Esophagus squamous epithelium (tissue), 5 donors: ENCODE measurements around the gene TMEM141. TPM values are rescaled to one million over a fixed set of nuclear protein-coding genes. Genes with fewer than 3 reads are reported as not detected.
A peak's percentile ranks its signal among the peaks of the same experiment; 100 is the strongest.
"Not testable (repeated sequence)": the region's sequence is repeated elsewhere in the genome, so short reads cannot be mapped to it uniquely, and the experiment has no call there.

Source experiments
- DNase-seq: peaks from one replicate; lab custom pipeline; 2025; lab: John Stamatoyannopoulos, UW
- H3K27ac ChIP-seq, 4 donors: fragments of 200-600 bp; sonication (generic); one replicate each; pipeline ENCODE4 v1.5.1; 2016 to 2019; ENCODE audit warnings: mild to moderate bottlenecking in 1 of 4
- H3K27me3 ChIP-seq, 4 donors: fragments of 200-600 bp; sonication (generic); 1 replicate in 3 of 4; 2 replicates in 1 of 4; pipeline versions ENCODE4 v1.5.1 to v1.6.0; 2017 to 2021; ENCODE audit warnings: antibody characterized with exemption in 1 of 4
- H3K36me3 ChIP-seq, 3 donors: fragments of 200-600 bp; sonication (generic); one replicate each; pipeline ENCODE4 v1.5.1; 2016 to 2019
- H3K4me1 ChIP-seq, 3 donors: fragments of 200-600 bp; sonication (generic); one replicate each; pipeline ENCODE4 v1.5.1; 2017 to 2019
- H3K4me3 ChIP-seq, 4 donors: fragments of 200-600 bp; sonication (generic); 1 replicate in 3 of 4; 2 replicates in 1 of 4; pipeline ENCODE4 v1.5.1; 2016 to 2019; ENCODE audit warnings: mild to moderate bottlenecking in 2 of 4, moderate library complexity in 1 of 4
- H3K9me3 ChIP-seq, 3 donors: fragments of 200-600 bp; sonication (generic); one replicate each; pipeline ENCODE4 v1.5.1; 2016 to 2019
- WGBS, 2 donors: methylation state at CpG; one replicate each; pipeline ENCODE4 v1.1.5; 2018; 5-methylcytosine and 5-hydroxymethylcytosine counted together
- intact Hi-C: fragments of 100-400 bp; cut with DNase I; formaldehyde crosslinking; loops from one replicate; pipeline ENCODE4 v1.15.0; 2022
- small RNA-seq, 4 donors: library from RNA; depleted of rRNA; stranded (forward); fragments of <200 nt; gene quantifications; one replicate each; pipeline ENCODE3, GENCODE V24; 2016
- total RNA-seq, 4 donors: library from RNA; depleted of rRNA; stranded (reverse); fragments of >200 nt; gene quantifications; one replicate each; pipeline ENCODE4 v1.1.0, GENCODE V29; 2016
- TF ChIP-seq, protein P1 (sequence below), 6 experiments: fragments of 450-650 bp in 4 of 6; fragments of 200-600 bp in 2 of 6; sonication (generic) in 2 of 6; IDR thresholded peaks; one replicate each; pipeline ENCODE4 v1.5.1; 2016 to 2019; ENCODE audit warnings: antibody characterized with exemption in 6 of 6, mild to moderate bottlenecking in 4 of 6, moderate library complexity in 4 of 6
- donor health status: DM: yes; HTN: yes; CAD: no.

TMEM141 gene
- total RNA-seq, 4 donors from 2014 or later, result 109 to 129 (median 123) TPM

DNA sequence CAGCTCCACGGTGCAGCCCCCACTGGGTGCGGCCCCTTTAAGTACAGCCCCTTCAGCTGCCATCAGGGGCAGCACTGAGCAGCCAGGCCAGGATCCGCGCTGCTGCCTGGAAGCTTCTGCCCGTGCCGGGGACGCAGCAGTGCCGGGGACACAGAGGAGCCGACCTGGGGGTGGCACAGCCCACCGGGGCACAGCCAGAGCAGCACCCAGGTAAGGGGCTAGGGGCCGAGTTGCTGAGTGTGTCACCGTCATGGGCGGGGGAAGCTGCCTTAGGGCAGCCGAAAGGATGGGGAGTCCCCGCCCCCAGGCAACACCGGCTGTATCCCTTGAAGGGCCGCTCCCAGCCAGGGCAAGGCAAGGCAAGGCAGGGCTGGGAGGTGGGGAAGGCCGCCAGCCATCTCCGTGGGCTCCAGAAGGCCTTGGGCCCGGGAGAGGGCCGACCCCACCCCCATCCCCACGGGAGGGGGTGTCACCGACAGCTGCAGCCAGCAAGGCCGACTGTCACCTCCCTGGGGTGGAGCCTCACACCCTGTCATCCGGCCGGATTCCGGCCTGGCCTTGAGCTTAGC, 51.3 kb downstream of the TMEM141 start, which contains the start of gene AJM1:
TSS of gene AJM1 (plus strand) at position 99 of the 569 bp plus-strand sequence. CDS start 1,937 bp downstream, outside the sequence.
- H3K9me3 ChIP-seq, DNase-seq, intact Hi-C loops: not testable (repeated sequence)
- Histone ChIP-seq H3K4me1 (peaks cover 42 to 71% (median 60%) of the 10 kb centered on the region in 3 donors), H3K4me3 (peak within 1 kb of the TSS; percentile 13 to 64 (median 47)), H3K27me3 (peaks cover 7 to 46% (median 19%) of the 10 kb centered on the region in 4 donors), H3K27ac (peak within 1 kb of the TSS in 1 of 4 donors; percentile 33), H3K36me3 (peaks cover 0 to 36% (median 9%) of the 10 kb centered on the region in 3 donors)
- TF ChIP-seq, protein P1, sequence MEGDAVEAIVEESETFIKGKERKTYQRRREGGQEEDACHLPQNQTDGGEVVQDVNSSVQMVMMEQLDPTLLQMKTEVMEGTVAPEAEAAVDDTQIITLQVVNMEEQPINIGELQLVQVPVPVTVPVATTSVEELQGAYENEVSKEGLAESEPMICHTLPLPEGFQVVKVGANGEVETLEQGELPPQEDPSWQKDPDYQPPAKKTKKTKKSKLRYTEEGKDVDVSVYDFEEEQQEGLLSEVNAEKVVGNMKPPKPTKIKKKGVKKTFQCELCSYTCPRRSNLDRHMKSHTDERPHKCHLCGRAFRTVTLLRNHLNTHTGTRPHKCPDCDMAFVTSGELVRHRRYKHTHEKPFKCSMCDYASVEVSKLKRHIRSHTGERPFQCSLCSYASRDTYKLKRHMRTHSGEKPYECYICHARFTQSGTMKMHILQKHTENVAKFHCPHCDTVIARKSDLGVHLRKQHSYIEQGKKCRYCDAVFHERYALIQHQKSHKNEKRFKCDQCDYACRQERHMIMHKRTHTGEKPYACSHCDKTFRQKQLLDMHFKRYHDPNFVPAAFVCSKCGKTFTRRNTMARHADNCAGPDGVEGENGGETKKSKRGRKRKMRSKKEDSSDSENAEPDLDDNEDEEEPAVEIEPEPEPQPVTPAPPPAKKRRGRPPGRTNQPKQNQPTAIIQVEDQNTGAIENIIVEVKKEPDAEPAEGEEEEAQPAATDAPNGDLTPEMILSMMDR (IDR thresholded peaks at IDR 0.05), result peak; percentile 68 to 89 (median 80)
- 7% methylated on average over 3 of the region's 27 CpGs; no CpG with 5 or more reads in 1 of the 2 donors for WGBS, 2 donors

Small RNA genes within 50 kb of the gene (small RNA-seq; reads per million reads assigned to genes)
- gene AL355987.2 (0 reads per million in 4 donors), gene ATP6V1G1P3 (0 reads per million in 4 donors), gene MIR4292 (0 reads per million in 4 donors), gene MIR6722 (0 reads per million in 4 donors)

Other genes with a start within 250 kb of the TMEM141 start
- gene NOTCH1, start 245.3 kb upstream of the TMEM141 start, total RNA-seq, result 10 to 100 TPM; 32.0 to 40.8 (median 36.2) TPM
- gene EGFL7, start 128.4 kb upstream of the TMEM141 start, total RNA-seq, result 10 to 100 TPM in 2 of 4 donors, 1 to 10 TPM in 2; 5.2 to 41.2 (median 21.2) TPM
- 10 to 100 TPM; 66.2 to 80.6 (median 75.8) TPM for gene AGPAT2, start 103.9 kb upstream of the TMEM141 start, total RNA-seq
- 1 to 10 TPM in 3 of 4 donors, under 1 TPM in 1; 0.48 to 6.3 (median 1.1) TPM for gene DIPK1B, start 78.8 kb upstream of the TMEM141 start, total RNA-seq
- 1 to 10 TPM in 3 of 4 donors, under 1 TPM in 1; 0.64 to 3.8 (median 2.2) TPM for gene LCN10, start 48.4 kb upstream of the TMEM141 start, total RNA-seq
- gene LCN6, start 42.8 kb upstream of the TMEM141 start, total RNA-seq, result 1 to 10 TPM in 2 of 4 donors, under 1 TPM in 1, not detected in 1; 0.82 to 6.7 (median 2.5) TPM
- gene LCN8, start 33.1 kb upstream of the TMEM141 start, total RNA-seq, result not detected
- gene LCN15, start 26.8 kb upstream of the TMEM141 start, total RNA-seq, result not detected
- gene CCDC183, start 5.0 kb downstream of the TMEM141 start, total RNA-seq, result 1 to 10 TPM in 1 of 4 donors, not detected in 3; 2.1 TPM
- gene RABL6, start 16.6 kb downstream of the TMEM141 start, total RNA-seq, result 10 to 100 TPM; 54.9 to 70.7 (median 61.5) TPM
- 1 to 10 TPM in 2 of 4 donors, under 1 TPM in 2; 0.32 to 2.3 (median 1.0) TPM for gene AJM1, start 51.1 kb downstream of the TMEM141 start, total RNA-seq
- 10 to 100 TPM; 21.9 to 53.2 (median 42.2) TPM for gene PHPT1, start 58.1 kb downstream of the TMEM141 start, total RNA-seq
- gene MAMDC4, start 61.0 kb downstream of the TMEM141 start, total RNA-seq, result 1 to 10 TPM; 1.8 to 2.9 (median 2.7) TPM
- 100 to 1,000 TPM; 326 to 456 (median 356) TPM for gene EDF1, start 75.0 kb downstream of the TMEM141 start, total RNA-seq
- 10 to 100 TPM in 3 of 4 donors, 1 to 10 TPM in 1; 8.0 to 20.9 (median 13.2) TPM for gene TRAF2, start 95.2 kb downstream of the TMEM141 start, total RNA-seq
- gene FBXW5, start 153.4 kb downstream of the TMEM141 start, total RNA-seq, result 100 to 1,000 TPM; 146 to 210 (median 163) TPM
- gene C8G, start 153.9 kb downstream of the TMEM141 start, total RNA-seq, result 1 to 10 TPM in 1 of 4 donors, not detected in 3; 1.6 TPM
- not detected for gene LCN12, start 160.9 kb downstream of the TMEM141 start, total RNA-seq
- gene PTGDS, start 186.2 kb downstream of the TMEM141 start, total RNA-seq, result 100 to 1,000 TPM in 1 of 4 donors, 1 to 10 TPM in 3; 1.7 to 208 (median 4.8) TPM
- under 1 TPM in 1 of 4 donors, not detected in 3; 0.19 TPM for gene LCNL1, start 191.6 kb downstream of the TMEM141 start, total RNA-seq
- 10 to 100 TPM; 18.3 to 56.3 (median 49.6) TPM for gene PAXX, start 201.1 kb downstream of the TMEM141 start, total RNA-seq
- 100 to 1,000 TPM in 3 of 4 donors, 10 to 100 TPM in 1; 94.8 to 442 (median 200) TPM for gene CLIC3, start 205.2 kb downstream of the TMEM141 start, total RNA-seq
- 10 to 100 TPM in 2 of 4 donors, 1 to 10 TPM in 2; 3.5 to 14.7 (median 7.6) TPM for gene ABCA2, start 236.9 kb downstream of the TMEM141 start, total RNA-seq
- under 1 TPM in 3 of 4 donors, not detected in 1; 0.13 to 0.38 (median 0.21) TPM for gene FUT7, start 240.7 kb downstream of the TMEM141 start, total RNA-seq